SK-N-MC (cell line): ENCODE results near the gene NPAS1.

ENCODE experiments used
- EZH2 ChIP-seq: fragments of 200-600 bp; sonication (generic); IDR thresholded peaks from one replicate; pipeline ENCODE4 v1.6.1; 2017; ENCODE audit warnings: antibody characterized with exemption
- FOXP2 ChIP-seq: optimal IDR thresholded peaks from 2 replicates; pipeline ENCODE3; 2011; ENCODE audit warnings: mild to moderate bottlenecking, moderate library complexity; ENCODE audit not compliant: insufficient read depth; ENCODE audit errors: extremely low read length, control extremely low read depth
- POLR2AphosphoS5 ChIP-seq: IDR thresholded peaks from 2 replicates; pipeline ENCODE4 v1.6.1; 2012; ENCODE audit warnings: mild to moderate bottlenecking, low read depth, low read length, borderline replicate concordance

- no peak for TF ChIP-seq POLR2AphosphoS5
- no peak for TF ChIP-seq EZH2
- TF ChIP-seq FOXP2 = no peak
Measured at GRCh38 chr19:47093841-47094240, 74.2 kb downstream of the NPAS1 start.
